HG03280 (cell line): ENCODE data around the gene KCNIP4.

Source experiments
- ATAC-seq: cut with Tn5 transposase; IDR thresholded peaks from one replicate; pipeline ENCODE4 v1.9.1; 2021; ENCODE audit warnings: mild to moderate bottlenecking, moderate library complexity; ENCODE audit not compliant: unreplicated experiment

The KCNIP4 gene

DNA sequence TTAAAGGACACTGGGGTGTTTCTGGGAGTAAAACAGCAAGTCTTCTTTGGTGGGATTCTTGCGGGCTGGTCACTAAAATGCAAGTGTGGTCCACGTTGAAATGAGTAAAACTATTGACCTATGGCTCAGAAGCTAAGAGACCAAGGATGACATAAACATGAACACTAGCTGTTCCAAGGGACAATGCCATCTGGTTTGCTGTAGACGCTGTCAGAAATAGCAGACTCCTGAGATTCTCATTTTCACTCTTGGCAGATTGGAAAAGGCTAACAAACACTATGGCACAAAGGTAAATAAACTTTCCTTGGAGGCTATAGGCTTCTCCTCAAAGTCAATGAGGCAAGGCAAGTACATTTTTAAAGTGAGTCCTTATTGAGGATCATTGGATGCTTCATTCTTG is 343.6 kb downstream of the KCNIP4 start:
- ATAC-seq: no peak

DNA sequence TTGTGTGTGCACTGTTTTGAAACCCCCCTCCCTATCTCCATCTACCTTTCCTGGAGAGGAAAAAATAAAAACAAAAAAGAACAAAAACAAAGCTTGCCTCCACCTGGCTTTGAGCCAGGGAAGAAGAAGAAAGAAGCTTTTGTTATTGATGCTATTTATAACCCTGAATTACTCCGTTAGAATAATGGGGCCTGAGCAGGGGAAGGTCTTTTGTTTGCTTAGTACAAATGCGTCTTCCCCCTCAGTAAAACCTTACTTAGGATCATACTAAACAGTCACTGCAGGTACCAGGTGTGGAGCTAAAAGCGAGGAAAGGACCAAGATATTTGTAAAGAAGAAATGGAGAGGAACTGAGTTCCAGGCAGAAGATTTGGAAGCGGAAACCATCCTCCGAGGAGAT is 352.1 kb downstream of the KCNIP4 start:
- ATAC-seq: no peak

DNA sequence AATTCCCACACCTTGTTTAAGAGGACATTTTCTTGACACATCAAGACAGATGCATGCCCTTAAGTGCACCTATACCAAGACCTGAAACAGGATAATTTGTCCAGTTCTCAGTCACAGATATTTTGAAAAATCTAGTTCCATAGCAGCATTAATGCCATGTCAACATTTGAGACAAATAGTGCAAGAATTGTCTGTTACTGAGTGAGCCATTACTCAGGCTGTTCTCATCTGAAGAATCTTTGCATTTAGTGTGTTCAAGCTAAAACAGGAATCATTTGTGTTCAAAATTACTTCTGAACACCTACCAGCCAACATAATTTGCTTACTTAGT is 354.9 kb downstream of the KCNIP4 start:
- no peak for ATAC-seq

DNA sequence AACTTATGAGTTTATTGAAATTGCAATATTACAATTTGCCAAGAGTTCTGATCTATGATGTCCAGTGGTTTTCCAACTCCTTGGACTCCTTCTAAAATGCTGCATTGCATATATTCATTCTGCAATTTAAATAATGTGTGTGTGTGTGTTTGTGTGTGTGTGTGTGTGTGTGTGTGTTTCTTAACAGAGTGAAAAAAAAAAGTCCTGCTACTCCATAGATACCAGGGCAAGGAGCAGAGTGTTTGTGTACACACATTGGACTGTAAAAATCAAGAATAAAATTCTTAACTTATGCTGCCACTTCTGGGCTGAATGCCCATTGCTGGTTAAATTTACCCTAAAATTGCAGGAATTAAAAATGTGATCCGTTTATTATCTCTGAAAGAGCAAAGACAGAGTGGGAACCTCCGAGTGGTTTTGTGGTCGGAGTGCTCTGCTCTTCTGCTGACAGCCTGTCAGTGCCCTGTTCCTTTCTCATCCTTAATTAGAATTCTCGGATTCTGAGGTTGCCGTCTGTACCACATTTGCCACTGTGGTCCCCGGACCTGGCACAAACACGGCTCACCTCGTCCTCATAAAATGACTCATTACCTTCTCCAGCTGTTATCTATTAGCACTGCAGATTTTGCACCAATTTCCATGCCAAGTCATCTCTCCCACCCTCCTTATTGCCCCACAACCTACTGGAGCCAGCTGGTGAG is 355.5 kb downstream of the KCNIP4 start:
- no peak for ATAC-seq

DNA sequence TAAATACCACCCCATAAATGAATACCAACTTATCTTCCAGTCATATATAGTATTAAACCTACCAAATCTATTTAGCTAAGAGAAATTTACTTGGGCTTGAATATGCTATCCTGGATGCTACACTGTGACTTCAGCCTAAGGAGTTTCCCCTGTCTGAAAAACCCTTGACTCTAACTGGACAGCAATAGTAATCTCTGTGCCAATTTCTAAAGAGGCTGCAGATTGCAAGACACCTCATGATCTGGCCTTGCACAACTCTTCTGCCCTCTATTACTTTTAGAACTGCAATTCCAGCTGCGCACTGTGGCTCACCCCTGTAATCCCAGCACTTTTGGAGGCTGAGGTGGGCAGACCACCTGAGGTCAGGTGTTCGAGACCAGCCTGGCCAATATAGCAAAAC is 371.5 kb downstream of the KCNIP4 start:
- ATAC-seq: no peak

DNA sequence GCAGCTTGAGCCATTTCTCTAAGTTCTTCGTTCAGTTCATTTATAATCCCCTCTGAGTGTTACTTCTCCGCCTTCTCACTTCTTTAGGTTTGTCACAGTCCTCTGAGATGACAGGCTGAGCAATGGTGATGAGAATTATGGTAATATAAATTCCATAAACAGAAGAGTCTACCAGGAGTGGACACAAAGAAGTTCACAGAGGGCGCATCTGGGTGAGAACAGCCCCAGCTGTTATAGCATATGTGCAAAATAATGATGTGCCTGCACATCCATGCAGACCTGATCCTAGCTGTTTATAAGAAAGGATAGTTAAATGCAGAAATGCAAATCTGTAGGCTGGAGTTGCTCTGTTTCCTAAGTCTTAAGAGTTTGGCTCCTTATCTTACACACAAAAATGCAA is 377.5 kb downstream of the KCNIP4 start:
- ATAC-seq: no peak

DNA sequence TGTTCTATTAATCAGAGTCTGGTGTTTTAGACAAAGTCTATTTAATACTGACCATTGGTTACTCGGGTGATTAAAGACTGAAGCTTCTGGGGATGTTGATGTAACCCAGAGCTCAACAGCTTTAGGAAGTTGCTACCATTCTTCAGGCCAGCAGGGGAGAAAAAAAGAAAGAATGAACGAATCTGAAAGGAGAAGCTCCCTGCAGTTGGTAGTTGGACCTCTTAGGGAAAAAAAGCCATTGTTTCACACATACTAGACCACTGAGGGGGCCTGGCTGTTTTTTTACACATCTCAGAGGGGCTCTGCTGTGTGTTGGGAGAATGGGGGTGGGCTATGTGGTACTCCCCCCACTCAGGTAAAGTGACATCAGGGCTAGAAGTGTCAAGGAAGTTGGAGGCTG is 378.9 kb downstream of the KCNIP4 start:
- no peak for ATAC-seq

DNA sequence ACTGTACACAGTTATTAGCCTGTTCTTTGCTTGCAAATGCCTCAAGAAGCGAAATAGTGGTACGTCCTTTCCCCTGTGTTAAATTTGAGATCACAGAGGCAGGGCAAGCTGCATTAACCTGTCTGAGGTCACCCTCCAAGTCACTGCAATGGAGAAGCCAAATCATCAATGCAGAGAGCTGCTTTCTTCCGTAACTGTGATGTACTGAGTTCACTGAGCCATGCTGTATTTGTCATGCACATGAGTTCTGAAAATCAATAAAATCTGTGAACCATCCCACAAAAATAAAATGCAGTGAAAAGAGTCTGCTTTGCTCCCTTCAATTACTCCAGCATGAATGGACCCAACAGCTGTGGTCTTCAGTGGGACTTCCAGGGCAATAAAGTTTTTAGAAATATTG is 393.5 kb downstream of the KCNIP4 start:
- ATAC-seq: no peak

DNA sequence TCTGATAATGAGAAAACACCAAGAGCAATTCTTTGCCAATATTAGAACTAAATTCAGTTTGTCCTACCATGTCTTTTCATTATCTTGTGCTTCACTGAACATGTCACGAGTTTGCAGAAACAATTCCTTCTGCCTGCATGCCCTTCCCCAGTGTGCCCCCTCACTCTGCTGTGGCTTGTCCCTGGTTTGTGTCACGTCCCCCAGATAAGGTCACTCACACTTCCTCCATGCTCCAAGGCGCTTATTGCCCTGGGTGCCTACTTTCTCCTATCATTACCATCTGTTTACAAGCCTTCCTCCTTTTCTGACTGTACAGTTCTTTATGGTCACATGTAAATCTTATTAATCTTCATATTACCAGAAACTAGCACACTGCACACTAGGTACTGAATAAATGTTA is 394.1 kb downstream of the KCNIP4 start:
- ATAC-seq: no peak

DNA sequence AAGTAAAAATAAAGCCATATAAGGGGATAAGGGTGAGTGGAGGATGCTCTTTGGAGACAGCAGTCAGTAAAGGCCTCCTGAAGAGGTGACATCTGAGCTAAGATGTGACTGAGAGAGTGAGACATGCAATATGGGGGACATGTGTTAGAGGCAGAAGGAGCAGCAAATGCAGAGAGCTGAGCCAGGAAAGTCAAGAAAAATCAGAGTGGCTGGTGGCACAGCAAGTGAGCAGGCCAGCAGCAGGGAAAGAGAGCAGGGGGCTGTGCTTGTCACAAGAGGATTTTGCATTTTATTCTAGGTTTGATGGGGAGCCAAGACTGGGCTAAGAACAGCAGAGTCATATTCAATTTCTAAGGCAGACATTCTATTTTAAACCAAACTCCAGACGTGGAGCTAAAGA is 394.5 kb downstream of the KCNIP4 start:
- ATAC-seq: no peak

DNA sequence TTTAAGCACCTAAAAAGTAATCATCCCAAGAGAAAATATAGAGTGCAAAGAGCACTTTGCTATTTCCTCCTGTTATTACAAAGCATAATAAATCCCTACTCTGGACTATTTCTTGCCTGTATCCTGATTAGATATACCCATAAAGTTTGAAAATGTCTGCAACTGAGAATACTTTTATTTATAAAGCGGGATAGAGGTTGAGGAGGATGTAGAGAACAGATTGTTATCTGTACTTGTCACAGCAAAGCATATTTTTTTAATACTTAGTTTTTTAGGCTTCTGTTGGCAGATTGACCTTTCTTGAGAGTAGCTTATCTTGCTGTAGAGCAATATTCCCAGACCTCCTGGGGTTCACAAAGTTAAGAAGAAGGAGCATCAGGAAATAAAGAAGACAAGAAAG is 396.1 kb downstream of the KCNIP4 start:
- ATAC-seq: no peak

DNA sequence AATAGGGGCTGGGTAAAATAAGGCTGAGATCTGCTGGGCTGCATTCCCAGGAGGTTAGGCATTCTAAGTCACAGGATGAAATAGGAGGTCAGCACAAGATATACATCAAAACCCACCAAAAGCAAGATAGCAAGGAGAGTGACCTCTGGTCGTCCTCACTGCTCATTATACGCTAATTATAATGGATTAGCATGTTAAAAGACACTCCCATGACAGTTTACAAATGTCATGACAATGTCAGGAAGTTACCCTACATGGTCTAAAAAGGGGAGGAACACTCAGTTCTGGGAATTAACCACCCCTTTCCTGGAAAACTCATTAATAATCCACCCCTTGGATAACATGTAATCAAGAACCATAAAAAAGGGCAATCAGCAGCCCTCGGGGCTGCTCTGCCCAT is 403.6 kb downstream of the KCNIP4 start:
- no peak for ATAC-seq

DNA sequence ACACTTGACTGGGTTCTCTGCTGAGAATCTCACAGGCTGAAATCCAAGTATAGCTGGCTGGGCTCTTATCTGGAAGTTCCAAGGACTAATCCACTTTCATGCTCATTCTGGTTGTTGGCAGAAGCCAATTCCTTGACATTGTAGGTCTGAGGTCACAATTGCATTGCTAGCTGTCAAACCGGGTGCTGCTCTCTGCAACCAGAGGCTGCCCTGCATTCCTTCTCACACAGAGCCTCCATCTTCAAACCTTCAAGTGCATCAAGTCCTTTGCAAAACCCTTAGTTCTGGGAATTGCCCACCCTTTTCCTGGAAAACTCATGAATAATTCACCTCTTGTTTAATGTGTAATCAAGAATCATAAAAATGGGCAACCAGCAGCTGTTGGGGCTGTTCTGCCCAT is 404.2 kb downstream of the KCNIP4 start:
- no peak for ATAC-seq

DNA sequence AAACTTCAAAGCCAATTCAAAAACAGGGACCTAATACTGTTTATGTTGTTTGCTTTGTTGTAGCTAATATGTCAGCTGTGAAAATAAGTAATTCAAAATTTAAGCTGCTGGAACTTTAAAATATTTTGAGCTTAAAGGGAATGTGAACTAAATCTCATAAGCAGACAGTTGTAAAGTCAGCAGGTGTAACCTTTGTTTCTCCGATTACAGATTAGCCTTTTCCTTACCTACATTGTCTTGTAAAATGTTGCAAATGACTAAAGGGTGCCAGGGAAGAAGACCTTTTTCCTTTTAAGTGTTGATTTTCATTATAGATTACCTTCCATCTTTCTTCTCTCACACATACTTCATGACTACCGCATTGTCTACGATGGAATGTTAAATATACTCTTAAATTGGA is 405.1 kb downstream of the KCNIP4 start:
- no peak for ATAC-seq

DNA sequence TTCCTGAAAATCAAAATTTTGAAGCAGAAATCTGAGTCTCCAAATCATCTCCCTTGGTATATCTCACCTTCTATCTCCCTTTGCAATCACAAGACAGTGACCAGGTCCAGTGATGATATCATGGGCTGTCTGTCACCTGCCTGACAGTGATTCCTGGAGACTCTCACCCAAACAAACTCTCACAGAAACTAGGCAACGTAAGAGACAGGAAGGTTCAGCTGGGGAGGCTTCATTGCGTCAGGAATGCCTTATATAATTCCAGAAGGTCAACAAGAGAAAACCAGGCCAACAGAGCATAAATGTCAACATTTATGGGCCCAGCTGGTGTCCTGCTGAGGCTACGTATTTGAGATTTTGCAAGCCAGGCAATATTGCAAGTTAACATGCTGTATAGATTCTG is 412.7 kb downstream of the KCNIP4 start:
- no peak for ATAC-seq

DNA sequence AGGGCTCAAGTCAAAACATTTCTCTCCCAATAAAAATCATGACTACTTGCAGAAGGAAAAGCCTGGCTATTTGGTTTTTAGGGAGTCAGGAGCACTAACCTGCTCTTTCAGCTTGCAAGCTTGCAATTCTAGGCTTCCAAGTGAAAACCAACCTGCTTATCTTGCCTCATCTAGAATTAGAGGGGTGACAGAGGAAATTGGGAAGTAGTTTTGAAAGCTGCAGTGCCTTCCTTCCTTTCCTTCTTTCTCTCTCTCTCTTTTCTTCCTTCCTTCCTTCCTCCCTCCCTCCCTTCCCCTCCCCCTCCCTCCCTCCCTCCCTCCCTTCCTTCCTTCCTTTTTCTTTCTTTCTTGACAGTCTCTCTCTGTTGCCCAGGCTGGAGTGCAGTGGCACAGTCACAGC is 417.5 kb downstream of the KCNIP4 start:
- ATAC-seq: no peak

DNA sequence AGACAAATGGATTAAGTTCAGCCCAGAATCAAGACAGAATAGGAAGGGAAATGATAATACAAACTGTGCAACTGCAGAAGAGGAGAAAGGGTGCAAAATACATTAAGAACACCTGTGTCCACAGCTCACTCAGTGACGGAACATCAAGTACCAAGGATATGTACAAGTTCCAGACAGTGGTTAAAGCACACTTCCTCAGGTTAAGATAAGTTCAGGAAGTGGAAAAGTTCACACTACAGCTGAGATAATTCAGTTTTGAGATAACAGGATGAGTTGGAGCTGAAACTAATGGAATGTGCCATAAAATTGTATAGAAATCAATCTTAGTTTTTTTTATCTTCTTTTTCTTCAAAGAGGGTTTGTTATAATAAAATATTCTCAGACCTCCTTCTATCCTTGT is 419.4 kb downstream of the KCNIP4 start:
- ATAC-seq: no peak

DNA sequence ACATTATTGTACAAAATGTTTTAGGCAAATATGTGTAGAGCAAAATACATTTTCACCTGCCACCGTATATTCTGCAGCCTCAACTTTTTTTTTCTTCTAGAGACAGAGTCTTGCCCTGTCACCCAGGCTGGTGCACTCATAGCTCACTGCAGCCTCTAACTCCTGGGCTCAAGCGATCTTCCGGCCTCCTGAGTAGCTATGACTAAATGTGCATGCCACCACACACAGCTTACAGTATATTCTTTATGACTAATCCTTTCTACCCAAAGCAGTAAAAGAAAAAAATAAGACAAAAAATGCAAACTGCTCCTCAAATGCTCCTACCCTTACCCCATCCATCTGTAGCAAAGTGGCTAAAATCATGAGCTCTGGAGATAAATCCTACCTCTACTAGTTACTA is 426.3 kb downstream of the KCNIP4 start:
- ATAC-seq: no peak

DNA sequence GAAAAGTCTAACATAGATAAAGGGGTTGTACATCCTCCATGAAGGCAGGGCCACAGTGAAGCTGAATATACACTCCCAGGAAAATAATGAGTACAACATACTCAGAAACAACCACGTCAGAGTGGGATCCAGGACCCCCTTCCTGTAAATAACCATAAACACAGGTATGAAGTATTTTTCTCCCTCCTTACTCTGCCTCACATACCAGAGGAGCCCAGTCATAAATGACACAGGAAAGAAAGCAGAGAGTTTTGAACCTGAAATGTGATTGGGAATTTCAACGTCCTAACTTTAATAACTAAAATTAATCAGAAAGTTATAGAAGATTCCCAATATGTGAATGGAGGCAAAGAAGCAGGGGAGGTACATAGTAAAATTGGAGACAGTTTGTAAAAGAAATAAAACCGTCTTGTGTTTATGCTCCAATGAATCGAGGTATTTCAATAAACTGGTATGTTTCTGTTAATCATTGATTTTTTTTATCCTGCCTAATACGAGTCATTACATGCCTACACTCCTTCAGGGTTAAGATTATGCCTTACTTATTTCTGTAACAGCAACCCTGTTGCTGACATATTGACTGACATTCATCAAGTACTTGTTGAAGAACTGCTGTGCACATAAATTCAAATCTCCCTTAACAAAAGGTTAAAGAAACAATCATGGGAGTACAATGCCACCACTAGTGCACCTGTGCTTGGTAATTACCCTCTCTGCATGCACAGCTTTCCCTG is 431.3 kb downstream of the KCNIP4 start:
- no peak for ATAC-seq

DNA sequence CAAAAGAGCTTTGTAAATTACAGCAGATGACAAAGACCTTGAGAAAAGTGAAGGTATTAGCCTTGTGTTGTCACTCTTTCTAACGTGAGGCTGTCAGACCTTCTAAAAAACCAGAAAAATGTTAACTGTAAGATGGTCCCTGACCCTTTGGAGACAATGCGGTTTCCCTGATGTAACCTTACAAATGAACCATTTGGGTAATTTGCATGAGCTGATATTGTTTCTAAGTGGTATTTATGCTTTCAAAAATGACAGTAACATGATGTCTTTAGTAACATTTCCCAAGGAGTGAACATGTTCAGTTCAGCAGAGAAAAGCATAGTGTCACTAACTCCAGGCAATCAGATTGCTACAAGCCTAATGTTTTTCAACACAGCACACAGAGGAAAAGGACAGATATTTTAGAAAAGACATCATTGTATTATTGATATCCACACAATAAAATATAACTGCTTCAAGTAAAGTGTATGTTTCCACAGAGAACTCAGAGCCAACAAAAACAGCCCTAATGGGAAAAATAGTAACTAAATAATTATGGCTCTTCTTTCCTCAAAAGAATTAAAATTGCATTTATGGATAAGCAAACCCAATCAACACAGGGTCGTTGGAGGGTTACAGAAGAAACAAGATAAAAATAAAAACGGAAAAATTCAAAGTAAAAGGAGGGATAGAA is 434.4 kb downstream of the KCNIP4 start:
- ATAC-seq: no peak

DNA sequence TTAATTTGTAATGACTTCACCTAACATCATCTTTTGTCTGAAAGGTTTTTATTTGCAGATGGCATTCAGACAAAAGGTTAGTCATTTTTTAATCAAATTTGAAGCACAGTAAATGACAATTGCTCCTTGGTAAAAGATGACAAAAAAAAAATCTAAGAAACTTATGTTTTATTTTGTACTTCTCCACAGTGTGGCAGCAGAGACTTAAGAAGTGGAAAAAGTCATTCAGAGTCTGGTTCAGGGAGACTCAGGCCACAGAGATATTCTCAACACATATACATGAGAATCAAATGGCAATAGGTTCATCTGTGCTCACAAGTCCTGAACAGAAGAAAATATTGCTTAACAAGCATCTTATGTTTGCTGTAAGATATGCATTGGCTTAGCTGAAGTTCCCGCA is 436.2 kb downstream of the KCNIP4 start:
- ATAC-seq: no peak

DNA sequence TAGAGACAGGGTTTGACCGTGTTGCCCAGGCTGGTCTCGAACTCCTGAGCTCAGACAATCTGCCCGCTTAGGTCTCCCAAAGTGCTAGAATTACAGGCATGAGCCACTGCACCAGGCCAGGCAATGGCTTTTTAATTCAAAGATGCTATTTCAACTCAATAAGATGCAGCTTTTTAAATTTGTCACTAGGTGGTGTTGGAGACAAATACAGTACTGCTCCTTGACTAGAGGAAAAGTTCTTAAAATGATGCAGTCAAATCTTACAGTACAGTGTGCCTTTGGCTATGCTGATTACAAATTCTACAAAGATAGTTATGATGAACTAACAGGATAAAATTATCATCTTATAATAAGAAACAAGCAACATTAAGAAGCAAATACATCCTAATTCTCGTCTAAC is 441.1 kb downstream of the KCNIP4 start:
- ATAC-seq: no peak
